Measurements from ENCODE around the gene LIFR. TPM values are rescaled to one million over a fixed set of nuclear protein-coding genes. Genes with fewer than 3 reads are reported as not detected.

The LIFR gene
- total and polyA plus RNA-seq, 7 experiments from 2014 or later, result 0.16 to 0.30 (median 0.17) TPM; not detected in 4

GRCh38 chr5:38456657-38457399 is 99.6 kb downstream of the LIFR start:
- DNase-seq, result no peak
- no peaks in the 10 kb centered on the region for H3K27me3 ChIP-seq (ENCODE audit: control insufficient read depth in 2 of 2, insufficient read depth in 2 of 2, low read length in 2 of 2)
- H3K9me3 Mint-ChIP-seq, result peaks cover 0 to 8% (median 0%) of the 10 kb centered on the region in 11 donors

DNA sequence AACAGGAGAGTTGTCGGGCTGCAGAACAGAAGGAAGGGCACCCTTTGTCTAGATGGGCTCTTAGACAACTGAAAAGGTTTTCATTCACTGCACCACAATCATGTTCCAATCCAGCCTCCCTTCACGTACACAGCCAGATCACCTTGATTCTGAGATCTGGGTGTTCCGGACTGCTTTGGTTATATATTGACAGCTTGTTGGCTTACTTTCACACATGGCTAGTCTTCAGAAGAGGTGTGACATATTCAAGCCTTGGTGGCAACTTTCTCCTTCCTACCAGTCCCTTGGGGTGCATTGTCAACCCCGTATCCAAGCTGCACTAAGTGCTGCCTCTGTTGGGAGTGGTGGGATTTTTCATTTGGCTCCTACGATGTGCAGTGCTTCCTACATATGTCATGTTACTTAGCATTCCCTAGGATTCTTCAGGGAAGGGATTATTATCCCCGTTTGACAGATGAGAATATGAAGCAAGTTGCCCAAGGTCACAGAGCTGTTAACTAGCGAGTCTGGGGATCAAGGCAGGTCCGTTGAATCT is 100.6 kb downstream of the LIFR start:
- peaks cover 15 to 37% (median 30%) of the 10 kb centered on the region in 7 donors for H3K4me1 Mint-ChIP-seq
- no peaks in the 10 kb centered on the region for H3K36me3 ChIP-seq (ENCODE audit: control insufficient read depth in 2 of 3, insufficient read depth in 3 of 3, low read length in 3 of 3)
- H3K4me1 ChIP-seq (ENCODE audit: control insufficient read depth in 2 of 2, insufficient read depth in 2 of 2, low read length in 2 of 2), result peaks cover 21 to 32% of the 10 kb centered on the region in 2 donors
- ATAC-seq, result no peak
- no peak overlapping the region for H3K27ac ChIP-seq (ENCODE audit: low read depth, low read length)
- intact Hi-C loops (cut with micrococcal nuclease), result loop anchor here in 1 of 2 donors (10.0 kb wide), 1 partner anchor 1581 kb away; the partner anchor contains the start of gene NIPBL
- no peak overlapping the region for H3K4me3 Mint-ChIP-seq
- H3K4me3 ChIP-seq (ENCODE audit: low read length), result no peak overlapping the region
- H3K27me3 Mint-ChIP-seq, result peaks cover 60 to 83% (median 76%) of the 10 kb centered on the region in 5 donors
- no peaks in the 10 kb centered on the region for H3K27me3 ChIP-seq (ENCODE audit: control insufficient read depth in 2 of 2, insufficient read depth in 2 of 2, low read length in 2 of 2)
- peak overlapping the region in 1 of 9 donors; percentile 31 for H3K27ac Mint-ChIP-seq
- no peaks in the 10 kb centered on the region for H3K9me3 ChIP-seq (ENCODE audit: control insufficient read depth in 2 of 3, low read length in 3 of 3)
- DNase-seq, result no peak
- ChIA-PET POLR2A (no interaction called here), CTCF (interaction anchor here (0.9 kb wide), 1 partner anchor 14 kb away, joined by 4 read pairs; no protein-coding TSS in a partner anchor)
- peaks cover 0 to 12% (median 0%) of the 10 kb centered on the region in 11 donors for H3K9me3 Mint-ChIP-seq
- peaks cover 0 to 5% (median 3%) of the 10 kb centered on the region in 5 donors for H3K36me3 Mint-ChIP-seq

More at GRCh38 chr5:38456657-38457399, 99.6 kb downstream of the LIFR start:
- no peaks in the 10 kb centered on the region for H3K9me3 ChIP-seq (ENCODE audit: control insufficient read depth in 2 of 3, low read length in 3 of 3)
- ChIA-PET CTCF (interaction anchor here (0.9 kb wide), 1 partner anchor 15 kb away, joined by 4 read pairs; no protein-coding TSS in a partner anchor), POLR2A (no interaction called here)
- ATAC-seq, result no peak
- Mint-ChIP-seq H3K4me1 (peaks cover 15 to 37% (median 29%) of the 10 kb centered on the region in 7 donors), H3K27me3 (peaks cover 58 to 79% (median 73%) of the 10 kb centered on the region in 5 donors), H3K4me3 (no peak overlapping the region), H3K36me3 (peaks cover 0 to 5% (median 3%) of the 10 kb centered on the region in 5 donors), H3K27ac (no peak overlapping the region)
- H3K4me3 ChIP-seq (ENCODE audit: low read length), result no peak overlapping the region
- H3K4me1 ChIP-seq (ENCODE audit: control insufficient read depth in 2 of 2, insufficient read depth in 2 of 2, low read length in 2 of 2), result peaks cover 21 to 32% of the 10 kb centered on the region in 2 donors
- no peak overlapping the region for H3K27ac ChIP-seq (ENCODE audit: low read depth, low read length)
- intact Hi-C loops (cut with micrococcal nuclease), result loop anchor here in 1 of 2 donors (10.0 kb wide), 1 partner anchor 1582 kb away; the partner anchor contains the start of gene NIPBL
- no peaks in the 10 kb centered on the region for H3K36me3 ChIP-seq (ENCODE audit: control insufficient read depth in 2 of 3, insufficient read depth in 3 of 3, low read length in 3 of 3)

- H3K4me1 ChIP-seq (ENCODE audit: control insufficient read depth in 2 of 2, insufficient read depth in 2 of 2, low read length in 2 of 2), result peaks cover 21 to 32% of the 10 kb centered on the region in 2 donors
- Mint-ChIP-seq H3K4me1 (peaks cover 17 to 38% (median 30%) of the 10 kb centered on the region in 7 donors), H3K4me3 (peak overlapping the region; percentile 36 to 77 (median 66)), H3K9me3 (peaks cover 0 to 12% (median 0%) of the 10 kb centered on the region in 11 donors), H3K27ac (peak overlapping the region in 5 of 9 donors; percentile 6 to 82 (median 50)), H3K36me3 (no peaks in the 10 kb centered on the region), H3K27me3 (peaks cover 68 to 87% (median 80%) of the 10 kb centered on the region in 5 donors)
- intact Hi-C loops (cut with micrococcal nuclease), result loop anchor here in 1 of 2 donors (5.0 to 10.0 kb wide), 2 partner anchors 758 to 1579 kb away; partner anchors contain the start of gene NIPBL
- no peaks in the 10 kb centered on the region for H3K36me3 ChIP-seq (ENCODE audit: control insufficient read depth in 2 of 3, insufficient read depth in 3 of 3, low read length in 3 of 3)
- DNase-seq (no peak), ATAC-seq (no peak)
- H3K27me3 ChIP-seq (ENCODE audit: control insufficient read depth in 2 of 2, insufficient read depth in 2 of 2, low read length in 2 of 2), result peaks cover 0 to 3% of the 10 kb centered on the region in 2 donors
- ChIA-PET POLR2A (no interaction called here), CTCF (interaction anchor here (4.0 kb wide), 1 partner anchor 12 kb away, joined by 24 read pairs; no protein-coding TSS in a partner anchor)
- H3K27ac ChIP-seq (ENCODE audit: low read depth, low read length), result no peak overlapping the region
- no peaks in the 10 kb centered on the region for H3K9me3 ChIP-seq (ENCODE audit: control insufficient read depth in 2 of 3, low read length in 3 of 3)
- H3K4me3 ChIP-seq (ENCODE audit: low read length), result no peak overlapping the region
Measured at GRCh38 chr5:38453921-38454320, 102.5 kb downstream of the LIFR start.

DNA sequence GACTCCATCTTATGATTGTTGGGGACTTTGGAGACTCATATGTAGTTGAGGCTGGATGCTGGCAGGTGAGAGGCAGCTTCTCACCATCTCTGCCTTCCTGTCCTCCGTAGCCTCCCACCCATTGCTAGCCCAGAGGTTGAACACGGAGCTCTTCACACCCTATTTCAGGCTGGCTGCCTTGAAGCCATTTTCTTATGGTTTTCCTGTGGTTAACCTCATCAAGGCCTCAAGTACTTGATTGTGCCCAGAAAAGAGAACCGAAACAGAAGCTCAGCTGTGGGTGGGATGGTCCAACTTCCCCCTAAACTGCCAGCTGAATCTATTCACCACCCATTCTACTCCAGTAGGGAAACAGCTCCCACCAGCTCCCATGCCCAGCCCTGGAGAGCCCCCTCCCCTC is 102.9 kb downstream of the LIFR start:
- ATAC-seq (peak; percentile 86), DNase-seq (peak in 8 of 9 donors; percentile 50 to 82 (median 73))
- Mint-ChIP-seq H3K27ac (peak overlapping the region in 8 of 9 donors; percentile 6 to 82 (median 43)), H3K27me3 (peaks cover 68 to 89% (median 82%) of the 10 kb centered on the region in 5 donors), H3K4me3 (peak overlapping the region; percentile 36 to 77 (median 66)), H3K36me3 (no peaks in the 10 kb centered on the region), H3K4me1 (peaks cover 19 to 38% (median 30%) of the 10 kb centered on the region in 7 donors), H3K9me3 (peaks cover 0 to 12% (median 0%) of the 10 kb centered on the region in 11 donors)
- intact Hi-C loops (cut with micrococcal nuclease), result loop anchor here in 1 of 2 donors (5.0 to 10.0 kb wide), 2 partner anchors 759 to 1579 kb away; partner anchors contain the start of gene NIPBL
- ChIA-PET CTCF (interaction anchor here (0.6 to 4.0 kb wide), 2 partner anchors 12 to 37 kb away, joined by 3 to 24 read pairs; no protein-coding TSS in a partner anchor), POLR2A (no interaction called here)
- Histone ChIP-seq H3K4me3 (ENCODE audit: low read length) (no peak overlapping the region), H3K9me3 (ENCODE audit: control insufficient read depth in 2 of 3, low read length in 3 of 3) (no peaks in the 10 kb centered on the region), H3K27me3 (ENCODE audit: control insufficient read depth in 2 of 2, insufficient read depth in 2 of 2, low read length in 2 of 2) (peaks cover 0 to 3% of the 10 kb centered on the region in 2 donors), H3K36me3 (ENCODE audit: control insufficient read depth in 2 of 3, insufficient read depth in 3 of 3, low read length in 3 of 3) (no peaks in the 10 kb centered on the region), H3K27ac (ENCODE audit: low read depth, low read length) (no peak overlapping the region), H3K4me1 (ENCODE audit: control insufficient read depth in 2 of 2, insufficient read depth in 2 of 2, low read length in 2 of 2) (peaks cover 21 to 32% of the 10 kb centered on the region in 2 donors)

DNA sequence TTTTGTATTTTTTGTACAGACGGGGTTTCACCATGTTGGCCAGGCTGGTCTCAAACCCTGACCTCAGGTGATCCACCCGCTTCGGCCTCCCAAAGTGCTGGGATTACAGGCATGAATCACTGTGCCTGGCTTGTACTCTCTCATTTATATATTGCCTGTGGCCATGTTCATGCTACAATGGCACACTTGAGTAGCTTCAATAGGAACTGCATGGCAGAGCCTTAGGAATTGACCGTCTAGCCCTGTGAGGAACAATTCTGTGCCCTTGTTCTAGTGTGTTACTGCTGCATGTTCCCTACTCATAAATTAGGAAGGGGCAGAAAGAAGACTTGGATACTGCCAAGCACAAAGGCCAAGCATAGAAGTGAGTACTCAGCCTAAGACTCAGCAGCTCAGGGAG is 104.2 kb downstream of the LIFR start:
- Mint-ChIP-seq H3K36me3 (no peaks in the 10 kb centered on the region), H3K4me3 (peak overlapping the region in 2 of 10 donors; percentile 17 to 74), H3K27me3 (peaks cover 65 to 90% (median 78%) of the 10 kb centered on the region in 5 donors), H3K27ac (no peak overlapping the region), H3K4me1 (peaks cover 19 to 38% (median 30%) of the 10 kb centered on the region in 7 donors), H3K9me3 (peaks cover 0 to 11% (median 0%) of the 10 kb centered on the region in 11 donors)
- POLR2A ChIA-PET, result no interaction called here
- peaks cover 0 to 3% of the 10 kb centered on the region in 2 donors for H3K27me3 ChIP-seq (ENCODE audit: control insufficient read depth in 2 of 2, insufficient read depth in 2 of 2, low read length in 2 of 2)
- no peak for DNase-seq
- intact Hi-C loops (cut with micrococcal nuclease), result loop anchor here in 1 of 2 donors (5.0 to 10.0 kb wide), 2 partner anchors 760 to 1577 kb away; partner anchors contain the start of gene NIPBL
- no peak overlapping the region for H3K4me3 ChIP-seq (ENCODE audit: low read length)
- no peaks in the 10 kb centered on the region for H3K9me3 ChIP-seq (ENCODE audit: control insufficient read depth in 2 of 3, low read length in 3 of 3)
- peaks cover 21 to 32% of the 10 kb centered on the region in 2 donors for H3K4me1 ChIP-seq (ENCODE audit: control insufficient read depth in 2 of 2, insufficient read depth in 2 of 2, low read length in 2 of 2)
- H3K27ac ChIP-seq (ENCODE audit: low read depth, low read length), result no peak overlapping the region
- CTCF ChIA-PET, result interaction anchor here (4.0 kb wide), 1 partner anchor 11 kb away, joined by 24 read pairs; no protein-coding TSS in a partner anchor
- no peaks in the 10 kb centered on the region for H3K36me3 ChIP-seq (ENCODE audit: control insufficient read depth in 2 of 3, insufficient read depth in 3 of 3, low read length in 3 of 3)
- no peak for ATAC-seq

GRCh38 chr5:38451074-38451725 is 105.2 kb downstream of the LIFR start:
- intact Hi-C loops (cut with micrococcal nuclease), result loop anchor here in 1 of 2 donors (5.0 to 10.0 kb wide), 2 partner anchors 761 to 1576 kb away; partner anchors contain the start of gene NIPBL
- peak overlapping the region in 1 of 10 donors; percentile 11 for H3K4me3 Mint-ChIP-seq
- no peaks in the 10 kb centered on the region for H3K36me3 ChIP-seq (ENCODE audit: control insufficient read depth in 2 of 3, insufficient read depth in 3 of 3, low read length in 3 of 3)
- H3K9me3 ChIP-seq (ENCODE audit: control insufficient read depth in 2 of 3, low read length in 3 of 3), result no peaks in the 10 kb centered on the region
- ATAC-seq (no peak), DNase-seq (no peak)
- ChIA-PET CTCF (interaction anchor here (1.4 to 4.0 kb wide), 2 partner anchors 9 to 10 kb away, joined by 6 to 24 read pairs; no protein-coding TSS in a partner anchor), POLR2A (no interaction called here)
- peaks cover 0 to 3% of the 10 kb centered on the region in 2 donors for H3K27me3 ChIP-seq (ENCODE audit: control insufficient read depth in 2 of 2, insufficient read depth in 2 of 2, low read length in 2 of 2)
- no peaks in the 10 kb centered on the region for H3K36me3 Mint-ChIP-seq
- H3K9me3 Mint-ChIP-seq, result peaks cover 0 to 11% (median 0%) of the 10 kb centered on the region in 11 donors
- H3K27me3 Mint-ChIP-seq, result peaks cover 67 to 90% (median 78%) of the 10 kb centered on the region in 5 donors
- peak overlapping the region in 1 of 9 donors; percentile 70 for H3K27ac Mint-ChIP-seq
- H3K27ac ChIP-seq (ENCODE audit: low read depth, low read length), result no peak overlapping the region
- H3K4me3 ChIP-seq (ENCODE audit: low read length), result no peak overlapping the region
- H3K4me1 ChIP-seq (ENCODE audit: control insufficient read depth in 2 of 2, insufficient read depth in 2 of 2, low read length in 2 of 2), result peaks cover 21 to 32% of the 10 kb centered on the region in 2 donors
- H3K4me1 Mint-ChIP-seq, result peaks cover 19 to 38% (median 30%) of the 10 kb centered on the region in 7 donors
